NB4 (cell line): ENCODE data around the gene PSORS1C2.
A peak's percentile ranks its signal among the peaks of the same experiment; 100 is the strongest.

ENCODE experiments used
- DNase-seq: peaks from one replicate; pipeline ENCODE4 v3.0.0; 2010; ENCODE audit warnings: low read depth
- H3K4me3 ChIP-seq: one replicate; pipeline ENCODE4 v1.5.1; 2011; ENCODE audit warnings: mild to moderate bottlenecking, low read depth, low read length, moderate library complexity
- MYC ChIP-seq: IDR thresholded peaks from 2 replicates; pipeline ENCODE4 v1.6.1; 2011; ENCODE audit warnings: low read depth, low read length
- POLR2A ChIP-seq: IDR thresholded peaks from 2 replicates; pipeline ENCODE4 v1.6.1; 2011; ENCODE audit warnings: mild to moderate bottlenecking; ENCODE audit not compliant: insufficient read length; ENCODE audit errors: extremely low read depth
- TF ChIP-seq, protein P1 (sequence below): IDR thresholded peaks from one replicate; pipeline ENCODE4 v1.5.1; 2012; ENCODE audit warnings: low read depth, low read length
- TF ChIP-seq, protein P2 (sequence below): IDR thresholded peaks from 2 replicates; pipeline ENCODE4 v1.6.1; 2011; ENCODE audit warnings: low read depth, low read length

The PSORS1C2 gene

DNA sequence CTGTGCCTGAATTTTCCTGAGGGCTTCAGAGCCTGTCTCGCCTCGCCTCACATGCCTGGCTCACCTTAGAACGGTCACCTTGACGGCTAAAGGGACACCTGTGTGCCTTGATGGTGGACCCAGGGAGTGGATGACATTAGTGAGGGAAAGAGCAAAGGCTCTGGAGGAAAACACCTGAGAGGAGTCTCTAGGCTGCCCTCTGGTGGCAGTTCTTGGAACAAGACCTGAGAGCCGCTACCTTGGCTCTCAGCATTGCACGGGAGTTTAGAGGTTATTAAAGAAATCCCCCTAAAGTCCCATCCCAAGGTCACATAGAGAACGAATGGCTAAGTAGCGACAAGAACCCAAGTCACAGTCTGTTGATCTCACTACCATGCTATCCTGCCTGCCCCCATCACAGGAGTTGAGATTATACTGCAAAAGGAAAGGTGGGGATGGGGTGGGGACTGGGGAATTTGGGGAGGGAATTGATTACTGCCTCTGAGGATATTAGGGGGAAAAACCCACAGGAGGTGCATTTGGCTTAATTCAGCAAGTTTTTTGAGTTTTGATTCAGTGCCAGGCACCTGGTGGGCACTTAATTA lies 10.7 kb downstream of the PSORS1C2 start:
- peak; percentile 53 for DNase-seq
- H3K4me3 ChIP-seq, result no peak overlapping the region
- TF ChIP-seq, protein P1, sequence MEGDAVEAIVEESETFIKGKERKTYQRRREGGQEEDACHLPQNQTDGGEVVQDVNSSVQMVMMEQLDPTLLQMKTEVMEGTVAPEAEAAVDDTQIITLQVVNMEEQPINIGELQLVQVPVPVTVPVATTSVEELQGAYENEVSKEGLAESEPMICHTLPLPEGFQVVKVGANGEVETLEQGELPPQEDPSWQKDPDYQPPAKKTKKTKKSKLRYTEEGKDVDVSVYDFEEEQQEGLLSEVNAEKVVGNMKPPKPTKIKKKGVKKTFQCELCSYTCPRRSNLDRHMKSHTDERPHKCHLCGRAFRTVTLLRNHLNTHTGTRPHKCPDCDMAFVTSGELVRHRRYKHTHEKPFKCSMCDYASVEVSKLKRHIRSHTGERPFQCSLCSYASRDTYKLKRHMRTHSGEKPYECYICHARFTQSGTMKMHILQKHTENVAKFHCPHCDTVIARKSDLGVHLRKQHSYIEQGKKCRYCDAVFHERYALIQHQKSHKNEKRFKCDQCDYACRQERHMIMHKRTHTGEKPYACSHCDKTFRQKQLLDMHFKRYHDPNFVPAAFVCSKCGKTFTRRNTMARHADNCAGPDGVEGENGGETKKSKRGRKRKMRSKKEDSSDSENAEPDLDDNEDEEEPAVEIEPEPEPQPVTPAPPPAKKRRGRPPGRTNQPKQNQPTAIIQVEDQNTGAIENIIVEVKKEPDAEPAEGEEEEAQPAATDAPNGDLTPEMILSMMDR, result peak; percentile 96
- TF ChIP-seq, protein P2, sequence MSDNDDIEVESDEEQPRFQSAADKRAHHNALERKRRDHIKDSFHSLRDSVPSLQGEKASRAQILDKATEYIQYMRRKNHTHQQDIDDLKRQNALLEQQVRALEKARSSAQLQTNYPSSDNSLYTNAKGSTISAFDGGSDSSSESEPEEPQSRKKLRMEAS, result peak; percentile 18; the same call in 1 of the 2 replicates
- no peak for TF ChIP-seq MYC
- TF ChIP-seq POLR2A, result no peak

DNA sequence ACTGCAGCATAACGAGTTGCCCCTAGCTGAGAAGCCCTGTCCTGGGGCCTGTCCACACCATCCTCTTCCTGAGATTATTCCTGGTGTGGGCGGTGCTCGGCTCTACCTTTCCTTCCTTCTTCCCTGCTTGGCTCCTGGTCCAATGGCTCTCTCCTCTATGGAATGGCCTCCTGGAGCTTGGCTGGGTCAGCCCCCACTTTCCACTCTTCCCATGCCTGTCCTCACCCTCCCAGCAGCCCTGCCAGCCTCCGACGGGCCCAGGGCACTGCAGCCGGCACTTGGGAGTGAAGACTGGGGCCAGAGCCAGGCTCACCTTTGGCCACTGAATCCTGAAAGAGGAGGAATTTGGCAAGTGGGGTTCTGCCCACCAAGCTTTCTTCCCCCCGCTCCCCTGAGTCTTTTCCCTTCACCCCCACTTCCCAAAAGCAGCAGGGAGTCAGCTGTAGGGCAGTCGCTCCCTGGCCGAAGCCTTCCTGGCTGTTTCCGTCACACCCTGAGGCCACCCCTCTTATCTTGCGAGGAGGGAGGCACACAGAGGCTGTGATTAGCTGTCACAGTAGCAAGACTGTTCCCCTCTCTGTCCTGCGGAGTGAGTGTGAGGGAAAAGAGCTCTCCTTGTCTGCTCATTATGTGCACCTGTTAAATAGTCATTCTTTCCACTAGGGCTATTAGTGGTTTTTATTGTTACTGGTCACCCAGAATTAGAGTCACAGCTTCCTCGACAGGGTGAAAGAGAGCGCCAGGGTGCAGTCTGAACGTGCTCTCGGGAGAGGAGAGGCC lies 12.3 kb downstream of the PSORS1C2 start:
- DNase-seq, result no peak
- TF ChIP-seq MYC (no peak), POLR2A (no peak)
- TF ChIP-seq, protein P1, result no peak
- TF ChIP-seq, protein P2, result no peak
- no peak overlapping the region for H3K4me3 ChIP-seq

DNA sequence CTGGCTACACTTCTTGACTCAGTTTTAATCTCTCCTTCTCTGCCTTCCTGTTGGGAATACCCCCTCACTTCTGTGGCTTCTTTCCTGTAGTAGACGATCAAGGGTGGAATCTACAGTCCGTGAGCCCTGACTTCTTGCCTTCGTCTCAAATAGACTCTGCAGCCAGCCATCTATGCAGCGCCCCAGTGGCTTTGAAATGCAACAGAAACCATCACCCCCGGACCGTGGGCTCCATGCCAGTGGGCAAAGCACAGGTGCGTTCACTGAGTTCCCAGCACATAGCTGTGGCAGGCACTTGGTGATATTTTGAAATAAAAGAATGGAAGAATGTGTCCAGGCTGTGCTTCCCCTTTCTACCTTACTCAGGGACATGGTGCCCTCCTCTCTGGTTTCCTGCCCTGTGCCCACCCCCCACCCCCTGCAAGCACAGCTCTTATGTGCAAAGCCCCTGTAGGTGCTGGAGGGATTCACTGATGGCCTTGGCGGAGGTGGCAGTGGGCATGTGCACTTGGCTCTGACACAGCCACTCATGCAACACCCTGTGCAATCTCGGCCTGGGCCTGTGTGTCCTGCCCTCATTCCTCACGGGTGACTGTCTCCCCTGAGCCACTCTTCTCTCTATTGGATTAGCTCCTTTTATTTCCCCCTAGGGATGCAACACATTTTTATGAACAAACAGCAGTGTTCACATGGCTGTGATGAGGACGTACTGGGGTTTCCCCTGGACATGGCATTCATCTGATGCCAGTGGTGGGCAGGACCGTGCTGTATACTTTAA lies 13.1 kb downstream of the PSORS1C2 start:
- peak; percentile 23 for DNase-seq
- TF ChIP-seq MYC (no peak), POLR2A (no peak)
- TF ChIP-seq, protein P1, result no peak
- TF ChIP-seq, protein P2, result no peak
- no peak overlapping the region for H3K4me3 ChIP-seq

DNA sequence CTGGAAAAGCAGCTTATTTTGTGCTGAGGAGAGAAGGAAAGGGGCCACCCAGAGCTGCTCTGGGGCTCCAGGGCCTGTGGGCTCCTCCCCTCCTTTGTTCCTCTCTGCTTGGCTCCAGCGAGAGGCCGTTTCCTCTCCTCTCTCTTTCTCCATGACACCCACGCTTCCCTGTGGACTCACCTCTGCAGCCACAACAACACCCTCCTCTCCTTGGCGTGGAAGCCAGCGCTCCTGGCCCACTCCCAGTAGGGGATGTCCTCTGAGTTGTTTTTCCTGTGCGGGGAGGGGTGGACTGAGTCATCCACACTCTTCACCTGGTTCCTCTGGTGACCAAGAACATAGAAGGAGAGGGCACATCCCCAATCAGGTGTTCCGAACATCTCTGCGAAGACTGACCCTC lies 13.7 kb downstream of the PSORS1C2 start:
- H3K4me3 ChIP-seq, result no peak overlapping the region
- DNase-seq, result no peak
- TF ChIP-seq, protein P2, result no peak
- TF ChIP-seq, protein P1, result no peak
- TF ChIP-seq MYC (no peak), POLR2A (no peak)

DNA sequence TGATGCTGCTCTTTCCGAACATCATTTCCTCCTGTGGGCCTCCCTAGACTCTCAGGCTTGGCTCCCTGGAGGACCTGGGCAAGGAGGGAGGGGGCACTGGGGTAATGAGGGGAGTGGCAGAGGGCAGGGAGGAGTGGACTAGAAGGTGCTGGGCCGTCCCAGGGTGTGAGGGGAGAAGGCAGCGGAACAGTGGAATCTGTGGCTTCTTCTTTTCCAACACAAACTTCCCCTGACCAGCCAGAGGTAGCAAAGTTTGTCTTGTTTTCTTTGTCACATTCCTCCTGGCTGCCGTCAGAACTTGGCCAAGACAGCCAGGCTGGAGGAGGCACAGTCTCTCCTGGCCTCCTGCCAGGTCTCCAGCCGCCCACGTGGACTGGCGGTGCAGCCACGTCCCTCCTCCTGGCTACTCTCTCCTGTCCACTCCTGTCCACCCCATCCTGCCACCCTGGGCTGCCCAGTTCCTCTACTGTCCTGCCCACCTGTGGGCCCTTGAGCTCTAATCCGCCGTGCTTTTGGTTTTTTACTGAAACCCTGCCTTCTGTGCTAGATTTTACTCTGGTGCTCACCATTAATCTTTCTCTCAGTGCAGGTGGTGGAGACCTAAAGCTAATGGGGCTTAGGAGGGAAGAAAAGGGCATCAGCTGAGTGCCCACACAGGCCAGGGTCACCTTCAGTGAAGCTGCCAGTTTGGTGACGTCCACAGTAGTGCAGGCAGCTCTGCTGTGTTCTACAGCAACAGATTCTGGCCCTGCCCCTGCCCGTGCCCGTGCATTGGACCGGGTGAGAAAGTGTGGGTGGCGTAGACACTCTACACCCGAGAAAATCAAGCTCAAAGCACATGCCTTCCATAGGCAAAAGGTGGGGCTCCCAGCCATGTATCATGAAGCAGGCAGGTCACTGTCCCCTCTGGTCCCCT lies 15.8 kb downstream of the PSORS1C2 start:
- H3K4me3 ChIP-seq, result no peak overlapping the region
- TF ChIP-seq MYC, result no peak
- DNase-seq, result no peak
